ENCODE measurements around the gene CAB39L.

The CAB39L gene

GRCh38 chr13:49271264-49271663 lies 172.6 kb downstream of the CAB39L start:
- DNase-seq: no peak

DNA sequence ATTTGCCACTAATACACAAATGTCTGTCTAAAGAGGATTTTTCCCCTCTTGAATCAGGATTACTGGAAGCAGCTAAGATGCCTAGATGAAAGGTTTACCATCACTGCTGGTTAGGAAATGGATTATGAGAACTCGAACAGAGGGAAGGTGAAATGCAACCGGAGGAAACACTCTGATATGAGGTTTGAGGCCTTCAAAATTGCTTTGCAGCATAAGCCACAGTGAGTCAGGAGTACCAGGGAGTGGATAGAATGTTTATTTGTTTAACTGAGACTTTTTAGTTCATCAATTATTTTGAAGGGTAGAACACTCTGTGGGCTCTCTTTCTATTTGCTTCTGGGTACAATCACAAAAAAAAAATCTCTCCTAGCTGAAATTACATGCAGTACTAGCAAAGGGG lies 178.0 kb downstream of the CAB39L start:
- peak; percentile 61 for DNase-seq

DNA sequence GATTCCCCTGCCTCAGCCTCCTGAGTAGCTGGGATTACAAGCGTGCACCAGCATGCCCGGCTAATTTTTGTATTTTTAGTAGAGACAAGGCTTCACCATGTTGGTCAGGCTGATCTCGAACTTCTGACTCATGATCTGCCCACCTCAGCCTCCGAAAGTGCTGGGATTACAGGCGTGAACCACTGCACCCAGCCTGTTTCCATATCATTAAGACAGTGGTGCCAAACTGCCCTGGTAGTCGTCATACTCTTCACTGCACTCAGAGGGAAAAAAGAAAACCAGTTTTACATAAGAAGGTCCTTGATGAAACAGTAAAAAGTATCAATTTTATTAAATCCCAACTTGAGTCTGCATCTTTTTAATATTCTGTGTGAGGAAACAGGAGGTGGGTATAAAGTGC lies 181.2 kb downstream of the CAB39L start:
- DNase-seq: no peak

DNA sequence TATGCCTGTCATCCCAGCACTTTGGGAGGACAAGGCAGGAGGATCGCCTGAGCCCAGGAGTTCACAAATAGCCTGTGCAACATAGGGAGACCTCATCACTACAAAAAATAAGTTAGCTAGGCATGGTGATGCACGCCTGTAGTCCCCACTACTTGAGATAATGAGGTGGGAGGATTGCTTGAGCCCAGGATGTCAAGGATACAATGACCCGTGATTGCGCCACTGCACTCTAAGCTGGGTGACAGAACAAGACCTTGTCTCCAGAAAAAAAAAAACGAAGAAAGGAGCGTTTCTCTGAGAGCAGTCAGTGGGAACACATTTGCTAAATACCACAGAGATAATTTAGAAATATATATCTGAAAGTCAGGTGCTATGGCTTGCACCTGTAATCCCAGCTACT lies 184.3 kb downstream of the CAB39L start:
- no peak for DNase-seq

Measured in NCI-H82 (cell line).